Smooth muscle cell (in vitro differentiated cells): ENCODE measurements around the gene IL1B. TPM values are rescaled to one million over a fixed set of nuclear protein-coding genes. Genes with fewer than 3 reads are reported as not detected.
A peak's percentile ranks its signal among the peaks of the same experiment; 100 is the strongest.

Experiments used
- DNase-seq: peaks from one replicate; lab custom pipeline; 2025; ENCODE audit not compliant: unreplicated experiment; lab: John Stamatoyannopoulos, UW
- H2AFZ ChIP-seq: fragments of 200-600 bp; sonication (generic); 2 replicates; pipeline ENCODE4 v1.6.0; 2016; ENCODE audit warnings: antibody characterized with exemption, low read depth, mild to moderate bottlenecking
- H3F3A ChIP-seq: fragments of 200-600 bp; sonication (generic); 2 replicates; pipeline ENCODE4 v1.6.0; 2017; ENCODE audit warnings: antibody characterized with exemption, low read depth
- H3K27ac ChIP-seq: fragments of 200-600 bp; sonication (generic); 2 replicates; pipeline ENCODE4 v1.5.1; 2016; ENCODE audit warnings: low read depth, mild to moderate bottlenecking
- H3K27me3 ChIP-seq: fragments of 200-600 bp; sonication (generic); 2 replicates; pipeline ENCODE4 v1.6.1; 2016; ENCODE audit warnings: low read depth, mild to moderate bottlenecking
- H3K36me3 ChIP-seq: fragments of 200-600 bp; sonication (generic); 2 replicates; pipeline ENCODE4 v1.5.1; 2016; ENCODE audit warnings: low read depth
- H3K4me1 ChIP-seq: fragments of 200-600 bp; sonication (generic); 2 replicates; pipeline ENCODE4 v1.5.1; 2016; ENCODE audit warnings: low read depth
- H3K4me2 ChIP-seq: fragments of 200-600 bp; sonication (generic); 2 replicates; pipeline ENCODE4 v1.6.0; 2016; ENCODE audit warnings: mild to moderate bottlenecking
- H3K4me3 ChIP-seq: fragments of 200-600 bp; sonication (generic); 2 replicates; pipeline ENCODE4 v1.5.1; 2016; ENCODE audit warnings: mild to moderate bottlenecking
- H3K79me2 ChIP-seq: fragments of 200-600 bp; sonication (generic); 2 replicates; pipeline ENCODE4 v1.6.0; 2016; ENCODE audit warnings: low read depth, mild to moderate bottlenecking
- H3K9ac ChIP-seq: fragments of 200-600 bp; sonication (generic); 2 replicates; pipeline ENCODE4 v1.6.0; 2016; ENCODE audit warnings: low read depth
- H3K9me3 ChIP-seq: fragments of 200-600 bp; sonication (generic); replicated peaks from 2 replicates; pipeline ENCODE4 v1.5.1; 2016; ENCODE audit warnings: low read depth
- H4K20me1 ChIP-seq: fragments of 200-600 bp; sonication (generic); 2 replicates; pipeline ENCODE4 v1.6.0; 2016; ENCODE audit warnings: low read depth
- CTCF ChIP-seq: fragments of 200-600 bp; sonication (generic); IDR thresholded peaks from 2 replicates; pipeline ENCODE4 v1.5.1; 2017; ENCODE audit warnings: borderline replicate concordance, mild to moderate bottlenecking, antibody characterized with exemption; ENCODE audit not compliant: insufficient read depth, poor library complexity, severe bottlenecking
- WGBS: methylation state at CpG from one replicate; pipeline ENCODE4 v1.1.7; 2016; ENCODE audit warnings: low lambda C conversion rate; 5-methylcytosine and 5-hydroxymethylcytosine counted together
- polyA plus RNA-seq: library from polyadenylated mRNA; unstranded; fragments of >200 nt; fragmentation: Nextera tagmentation; extraction: Ambion mirVana; gene quantifications from 2 replicates; pipeline ENCODE4 v1.2.1, GENCODE V29; 2016
- total RNA-seq: library from RNA; depleted of rRNA; stranded (reverse); fragments of >200 nt; gene quantifications from 2 replicates; pipeline ENCODE4 v1.2.3, GENCODE V29; 2014

The IL1B gene
- total and polyA plus RNA-seq, 2 experiments from 2014 or later: not detected

GRCh38 chr2:112883669-112884068 lies 47.1 kb upstream of the IL1B start:
- H4K20me1 ChIP-seq: no peaks in the 10 kb centered on the region
- no peak overlapping the region for H3K27ac ChIP-seq
- no peak overlapping the region for H2AFZ ChIP-seq
- no peak for DNase-seq
- no peaks in the 10 kb centered on the region for H3K4me1 ChIP-seq
- no peaks in the 10 kb centered on the region for H3K79me2 ChIP-seq
- H3K36me3 ChIP-seq: no peaks in the 10 kb centered on the region
- no peak for TF ChIP-seq CTCF
- WGBS: 86% methylated on average over 2 of the region's 2 CpGs
- peaks cover 17% of the 10 kb centered on the region for H3F3A ChIP-seq
- no peak overlapping the region for H3K4me3 ChIP-seq
- H3K4me2 ChIP-seq: no peak overlapping the region
- no peak overlapping the region for H3K9ac ChIP-seq
- H3K27me3 ChIP-seq: no peaks in the 10 kb centered on the region
- no peaks in the 10 kb centered on the region for H3K9me3 ChIP-seq

GRCh38 chr2:112881217-112881985 lies 44.8 kb upstream of the IL1B start:
- Histone ChIP-seq H3K79me2 (no peaks in the 10 kb centered on the region), H3K4me1 (no peaks in the 10 kb centered on the region), H3K27ac (peak overlapping the region; percentile 81), H4K20me1 (no peaks in the 10 kb centered on the region), H3F3A (peaks cover 17% of the 10 kb centered on the region), H3K9ac (no peak overlapping the region), H3K9me3 (no peaks in the 10 kb centered on the region), H3K4me3 (no peak overlapping the region), H3K36me3 (no peaks in the 10 kb centered on the region), H2AFZ (no peak overlapping the region), H3K4me2 (peak overlapping the region; percentile 25), H3K27me3 (no peaks in the 10 kb centered on the region)
- no peak for TF ChIP-seq CTCF
- WGBS: 39% methylated on average over 5 of the region's 5 CpGs
- no peak for DNase-seq

GRCh38 chr2:112880696-112881095 lies 44.1 kb upstream of the IL1B start:
- no peak for DNase-seq
- TF ChIP-seq CTCF: no peak
- H3F3A ChIP-seq: peaks cover 17% of the 10 kb centered on the region
- H3K9me3 ChIP-seq: no peaks in the 10 kb centered on the region
- H3K4me3 ChIP-seq: no peak overlapping the region
- 42% methylated on average over 7 of the region's 7 CpGs for WGBS
- H4K20me1 ChIP-seq: no peaks in the 10 kb centered on the region
- peak overlapping the region; percentile 57 for H3K9ac ChIP-seq
- H3K4me2 ChIP-seq: peak overlapping the region; percentile 25
- peak overlapping the region; percentile 51 for H2AFZ ChIP-seq
- no peaks in the 10 kb centered on the region for H3K79me2 ChIP-seq
- peak overlapping the region; percentile 81 for H3K27ac ChIP-seq
- H3K27me3 ChIP-seq: no peaks in the 10 kb centered on the region
- no peaks in the 10 kb centered on the region for H3K4me1 ChIP-seq
- H3K36me3 ChIP-seq: no peaks in the 10 kb centered on the region

- peaks cover 17% of the 10 kb centered on the region for H3F3A ChIP-seq
- H3K79me2 ChIP-seq: no peaks in the 10 kb centered on the region
- peak overlapping the region; percentile 81 for H3K27ac ChIP-seq
- H3K27me3 ChIP-seq: no peaks in the 10 kb centered on the region
- TF ChIP-seq CTCF: no peak
- no peaks in the 10 kb centered on the region for H4K20me1 ChIP-seq
- H2AFZ ChIP-seq: peak overlapping the region; percentile 51
- H3K9ac ChIP-seq: peak overlapping the region; percentile 57
- no peaks in the 10 kb centered on the region for H3K4me1 ChIP-seq
- DNase-seq: no peak
- no peak overlapping the region for H3K4me3 ChIP-seq
- no peaks in the 10 kb centered on the region for H3K36me3 ChIP-seq
- no peaks in the 10 kb centered on the region for H3K9me3 ChIP-seq
- WGBS: 75% methylated on average over 5 of the region's 5 CpGs
- peak overlapping the region; percentile 25 for H3K4me2 ChIP-seq
These were observed 43.5 kb upstream of the IL1B start for GRCh38 chr2:112880091-112880531.
